LNCaP clone FGC (cell line): ENCODE data around the gene ESYT2.
"Not testable (repeated sequence)": the region's sequence is repeated elsewhere in the genome, so short reads cannot be mapped to it uniquely, and the experiment has no call there.

Experiments
- DNase-seq: peaks from one replicate; pipeline ENCODE4 v3.0.0-alpha.2; 2011; ENCODE audit warnings: low read depth
- H3K4me3 ChIP-seq: 2 replicates; pipeline ENCODE4 v1.5.1; 2011; ENCODE audit warnings: mild to moderate bottlenecking, low read depth, low read length, control low read depth
- CTCF ChIP-seq: IDR thresholded peaks from 2 replicates; pipeline ENCODE4 v1.5.1; 2012; ENCODE audit warnings: mild to moderate bottlenecking; ENCODE audit not compliant: control insufficient read depth, insufficient read depth; ENCODE audit errors: extremely low read depth

The ESYT2 gene

GRCh38 chr7:158849768-158850544 lies 20.6 kb upstream of the ESYT2 start:
- H3K4me3 ChIP-seq, result no peak overlapping the region
- DNase-seq, result no peak
- no peak for TF ChIP-seq CTCF

GRCh38 chr7:158849442-158849767 lies 20.1 kb upstream of the ESYT2 start:
- TF ChIP-seq CTCF, result no peak
- no peak overlapping the region for H3K4me3 ChIP-seq
- DNase-seq, result no peak

- H3K4me3 ChIP-seq, result no peak overlapping the region
- no peak for DNase-seq
- no peak for TF ChIP-seq CTCF
Measured at GRCh38 chr7:158847451-158847866, 18.1 kb upstream of the ESYT2 start.

- no peak for DNase-seq
- H3K4me3 ChIP-seq, result no peak overlapping the region
- no peak for TF ChIP-seq CTCF
Measured at GRCh38 chr7:158846304-158846703, 17.0 kb upstream of the ESYT2 start.

- no peak for DNase-seq
- no peak for TF ChIP-seq CTCF
Measured at GRCh38 chr7:158843771-158844170, 14.5 kb upstream of the ESYT2 start.

GRCh38 chr7:158842486-158842885 lies 13.2 kb upstream of the ESYT2 start:
- TF ChIP-seq CTCF, result no peak
- no peak for DNase-seq

More at GRCh38 chr7:158843771-158844170, 14.5 kb upstream of the ESYT2 start:
- H3K4me3 ChIP-seq, result no peak overlapping the region

GRCh38 chr7:158840604-158841003 lies 11.3 kb upstream of the ESYT2 start:
- no peak overlapping the region for H3K4me3 ChIP-seq
- TF ChIP-seq CTCF, result no peak
- DNase-seq, result no peak

More at GRCh38 chr7:158842486-158842885, 13.2 kb upstream of the ESYT2 start:
- H3K4me3 ChIP-seq, result no peak overlapping the region

- not testable (repeated sequence) for DNase-seq, H3K4me3 ChIP-seq
Measured at GRCh38 chr7:158839177-158839576, 9.9 kb upstream of the ESYT2 start.
